ENCODE data around the gene PEX14.

PEX14 gene

GRCh38 chr1:10656431-10656830 is 181.7 kb downstream of the PEX14 start:
- no peaks in the 10 kb centered on the region for H4K20me1 ChIP-seq (ENCODE audit: low read depth, low read length)
- H3F3A ChIP-seq (ENCODE audit: insufficient read depth) = no peaks in the 10 kb centered on the region
- H3K9me2 ChIP-seq (replicated peaks; ENCODE audit: insufficient read depth, low read length) = no peaks in the 10 kb centered on the region
- no peaks in the 10 kb centered on the region for H3K36me3 ChIP-seq (ENCODE audit: low read length)
- no peak for TF ChIP-seq EZH2phosphoT487 (conservative IDR thresholded peaks at IDR 0.05; ENCODE audit: low read length)
- TF ChIP-seq, protein P1, sequence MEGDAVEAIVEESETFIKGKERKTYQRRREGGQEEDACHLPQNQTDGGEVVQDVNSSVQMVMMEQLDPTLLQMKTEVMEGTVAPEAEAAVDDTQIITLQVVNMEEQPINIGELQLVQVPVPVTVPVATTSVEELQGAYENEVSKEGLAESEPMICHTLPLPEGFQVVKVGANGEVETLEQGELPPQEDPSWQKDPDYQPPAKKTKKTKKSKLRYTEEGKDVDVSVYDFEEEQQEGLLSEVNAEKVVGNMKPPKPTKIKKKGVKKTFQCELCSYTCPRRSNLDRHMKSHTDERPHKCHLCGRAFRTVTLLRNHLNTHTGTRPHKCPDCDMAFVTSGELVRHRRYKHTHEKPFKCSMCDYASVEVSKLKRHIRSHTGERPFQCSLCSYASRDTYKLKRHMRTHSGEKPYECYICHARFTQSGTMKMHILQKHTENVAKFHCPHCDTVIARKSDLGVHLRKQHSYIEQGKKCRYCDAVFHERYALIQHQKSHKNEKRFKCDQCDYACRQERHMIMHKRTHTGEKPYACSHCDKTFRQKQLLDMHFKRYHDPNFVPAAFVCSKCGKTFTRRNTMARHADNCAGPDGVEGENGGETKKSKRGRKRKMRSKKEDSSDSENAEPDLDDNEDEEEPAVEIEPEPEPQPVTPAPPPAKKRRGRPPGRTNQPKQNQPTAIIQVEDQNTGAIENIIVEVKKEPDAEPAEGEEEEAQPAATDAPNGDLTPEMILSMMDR (IDR thresholded peaks at IDR 0.05; ENCODE audit: insufficient read depth, low read length, poor library complexity, severe bottlenecking) = no peak
- no peaks in the 10 kb centered on the region for H3K9me3 ChIP-seq (ENCODE audit: insufficient read depth, low read length)
- no peak overlapping the region for H2AFZ ChIP-seq (ENCODE audit: low read depth, low read length, severe bottlenecking)
- no peak overlapping the region for H3K4me2 ChIP-seq (ENCODE audit: low read depth, low read length, poor library complexity, severe bottlenecking)
- no peak overlapping the region for H3K4me3 ChIP-seq (ENCODE audit: insufficient read depth, low read length, poor library complexity, severe bottlenecking)
- H3K27ac ChIP-seq (ENCODE audit: low read depth, low read length) = no peak overlapping the region
- H3K79me2 ChIP-seq (ENCODE audit: insufficient read depth, low read length) = no peaks in the 10 kb centered on the region
- H3K27me3 ChIP-seq (ENCODE audit: low read length) = no peaks in the 10 kb centered on the region
- no peak overlapping the region for H3K9ac ChIP-seq (ENCODE audit: low read length)

DNA sequence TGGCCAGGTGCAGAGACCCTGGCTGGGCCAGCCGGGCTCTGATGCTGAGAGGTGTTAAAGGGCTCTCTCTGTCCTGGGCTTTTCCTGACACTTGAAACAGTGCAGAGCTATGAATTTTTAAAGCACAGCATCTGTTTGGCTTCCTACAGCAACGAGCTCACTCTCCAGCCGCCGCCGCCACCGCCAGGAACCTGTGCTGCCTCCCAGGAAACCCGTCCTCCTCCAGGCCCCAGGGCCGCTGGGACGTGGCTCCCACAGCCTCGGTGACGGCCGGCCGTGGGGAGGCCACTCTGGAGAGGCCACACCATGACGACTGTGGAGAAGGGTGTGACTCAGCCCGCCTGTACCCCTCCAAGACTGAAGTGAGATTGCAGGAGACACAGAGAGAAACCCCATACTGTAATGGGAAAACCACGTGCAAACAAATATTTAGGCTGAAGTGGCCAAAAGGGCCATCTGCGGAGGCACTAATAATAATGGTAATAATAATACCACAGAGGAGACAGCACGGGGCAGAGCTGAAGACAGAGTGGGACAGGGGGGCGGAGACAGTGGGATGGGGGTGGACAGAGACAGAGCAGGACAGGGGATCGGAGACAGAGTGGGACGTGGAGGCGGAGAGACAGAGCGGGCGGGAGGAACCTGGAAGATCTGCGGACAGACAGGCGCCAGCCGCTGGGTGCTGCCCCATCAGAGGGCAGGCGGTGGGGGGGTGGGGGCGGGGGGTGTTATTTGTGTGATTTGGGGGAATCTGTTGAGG is 182.5 kb downstream of the PEX14 start:
- Histone ChIP-seq H3K27me3 (ENCODE audit: low read length) (no peaks in the 10 kb centered on the region), H3K27ac (ENCODE audit: low read depth, low read length) (no peak overlapping the region), H3K4me2 (ENCODE audit: low read depth, low read length, poor library complexity, severe bottlenecking) (no peak overlapping the region), H3K9me2 (replicated peaks; ENCODE audit: insufficient read depth, low read length) (no peaks in the 10 kb centered on the region), H3K9me3 (ENCODE audit: insufficient read depth, low read length) (no peaks in the 10 kb centered on the region), H4K20me1 (ENCODE audit: low read depth, low read length) (no peaks in the 10 kb centered on the region), H3K79me2 (ENCODE audit: insufficient read depth, low read length) (no peaks in the 10 kb centered on the region), H3K4me3 (ENCODE audit: insufficient read depth, low read length, poor library complexity, severe bottlenecking) (no peak overlapping the region), H3K9ac (ENCODE audit: low read length) (no peak overlapping the region), H3K36me3 (ENCODE audit: low read length) (no peaks in the 10 kb centered on the region), H3F3A (ENCODE audit: insufficient read depth) (no peaks in the 10 kb centered on the region), H2AFZ (ENCODE audit: low read depth, low read length, severe bottlenecking) (no peak overlapping the region)
- TF ChIP-seq EZH2phosphoT487 (conservative IDR thresholded peaks at IDR 0.05; ENCODE audit: low read length) = no peak
- TF ChIP-seq, protein P1 (IDR thresholded peaks at IDR 0.05; ENCODE audit: insufficient read depth, low read length, poor library complexity, severe bottlenecking) = no peak

DNA sequence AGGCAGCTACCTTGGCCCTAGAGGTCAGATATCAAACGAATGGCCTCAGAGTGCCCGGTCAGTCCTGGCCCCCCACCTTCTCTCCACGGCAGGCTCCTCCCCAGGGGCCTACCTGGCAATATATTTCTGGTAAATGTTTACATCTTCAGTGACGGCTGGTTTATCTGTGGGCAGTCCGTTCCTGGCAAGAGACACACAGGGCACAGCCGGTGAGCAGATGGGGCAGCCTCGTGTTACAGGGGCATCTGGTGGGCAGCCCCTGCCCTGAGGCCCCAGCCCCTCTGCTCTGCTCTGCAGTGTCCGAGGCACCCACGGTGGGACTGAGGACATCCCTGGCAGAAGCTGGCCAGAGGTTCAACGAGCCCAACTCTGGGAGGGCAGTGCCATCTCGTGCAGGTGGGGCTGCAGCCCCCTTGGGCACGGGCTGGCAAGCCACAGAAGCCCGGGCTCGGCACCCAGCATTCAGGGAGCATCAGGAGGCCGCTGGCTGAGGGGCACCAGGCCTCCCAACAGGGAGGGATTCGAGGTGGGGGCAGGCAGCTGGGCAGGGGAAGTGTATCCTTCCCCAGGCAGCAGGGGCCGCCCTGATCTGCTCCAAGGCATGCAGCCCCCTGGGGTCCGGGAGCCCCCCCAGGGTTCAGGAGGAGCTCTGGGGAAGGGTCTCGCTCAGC is 183.8 kb downstream of the PEX14 start:
- Histone ChIP-seq H3F3A (ENCODE audit: insufficient read depth) (no peaks in the 10 kb centered on the region), H3K4me2 (ENCODE audit: low read depth, low read length, poor library complexity, severe bottlenecking) (no peak overlapping the region), H3K9me2 (replicated peaks; ENCODE audit: insufficient read depth, low read length) (no peaks in the 10 kb centered on the region), H2AFZ (ENCODE audit: low read depth, low read length, severe bottlenecking) (no peak overlapping the region), H3K27me3 (ENCODE audit: low read length) (no peaks in the 10 kb centered on the region), H4K20me1 (ENCODE audit: low read depth, low read length) (no peaks in the 10 kb centered on the region), H3K27ac (ENCODE audit: low read depth, low read length) (no peak overlapping the region), H3K36me3 (ENCODE audit: low read length) (no peaks in the 10 kb centered on the region), H3K4me3 (ENCODE audit: insufficient read depth, low read length, poor library complexity, severe bottlenecking) (no peak overlapping the region), H3K9me3 (ENCODE audit: insufficient read depth, low read length) (no peaks in the 10 kb centered on the region), H3K9ac (ENCODE audit: low read length) (no peak overlapping the region), H3K79me2 (ENCODE audit: insufficient read depth, low read length) (no peaks in the 10 kb centered on the region)
- TF ChIP-seq EZH2phosphoT487 (conservative IDR thresholded peaks at IDR 0.05; ENCODE audit: low read length) = no peak
- TF ChIP-seq, protein P1 (IDR thresholded peaks at IDR 0.05; ENCODE audit: insufficient read depth, low read length, poor library complexity, severe bottlenecking) = no peak
